SK-N-SH treated with all-trans-retinoic acid at 6 μM for 48 hours (cell line): ENCODE data around the gene KLHL1.

Experiments
- ARNTL ChIP-seq: fragments of 450-650 bp; formaldehyde crosslinking; IDR thresholded peaks from 2 replicates; pipeline ENCODE4 v1.5.0; 2020; ENCODE audit warnings: low read depth, mild to moderate bottlenecking, moderate library complexity, borderline replicate concordance
- ZFP30 ChIP-seq: fragments of 450-650 bp; formaldehyde crosslinking; IDR thresholded peaks from 2 replicates; pipeline ENCODE4 v1.5.0; 2022; ENCODE audit warnings: mild to moderate bottlenecking, moderate library complexity
- ZNF70 ChIP-seq: fragments of 450-650 bp; formaldehyde crosslinking; IDR thresholded peaks from 2 replicates; pipeline ENCODE4 v1.5.0; 2020; ENCODE audit warnings: mild to moderate bottlenecking, moderate library complexity

DNA sequence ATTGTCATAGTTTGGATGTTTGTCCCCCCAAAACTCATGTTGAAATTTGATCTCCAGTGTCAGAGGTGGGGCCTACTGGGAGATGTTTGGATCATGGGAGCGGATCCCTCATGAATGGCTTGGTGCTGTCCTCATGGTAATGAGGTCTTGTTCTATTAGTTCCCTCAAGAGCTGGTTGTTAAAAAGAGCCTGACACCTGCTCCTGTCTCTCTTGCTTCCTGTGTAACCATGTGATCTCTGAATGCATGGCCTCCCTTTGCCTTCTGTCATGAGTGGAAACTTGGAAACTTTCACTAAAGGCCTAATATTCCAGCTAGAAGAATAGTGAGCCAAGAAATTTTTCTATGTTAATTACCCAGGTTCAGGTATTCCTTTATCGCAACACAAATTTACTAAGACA lies 312.0 kb downstream of the KLHL1 start:
- TF ChIP-seq ARNTL (CRISPR knock-in tag) (no peak), ZNF70 (CRISPR knock-in tag) (no peak), ZFP30 (CRISPR knock-in tag) (no peak)
